Measurements from ENCODE around the gene TP53TG5.

- TF ChIP-seq POLR2A (IDR thresholded peaks at IDR 0.05; ENCODE audit: low read depth, low read length) (no peak), TAF1 (IDR thresholded peaks at IDR 0.05; ENCODE audit: low read depth, low read length) (no peak), POLR2AphosphoS5 (IDR thresholded peaks at IDR 0.05; ENCODE audit: low read depth, low read length) (no peak), POU2F2 (IDR thresholded peaks at IDR 0.05; ENCODE audit: low read depth, low read length) (no peak), PAX5 (IDR thresholded peaks at IDR 0.05; ENCODE audit: insufficient read depth, low read length, severe bottlenecking) (no peak), SPI1 (IDR thresholded peaks at IDR 0.05; ENCODE audit: low read depth, low read length) (no peak)
These were observed 19.6 kb downstream of the TP53TG5 start for GRCh38 chr20:45358282-45359068.

All from GM12891 (cell line).